HG03558 (cell line): ENCODE results near the gene ASCC1.
"Not testable (repeated sequence)": the region's sequence is repeated elsewhere in the genome, so short reads cannot be mapped to it uniquely, and the experiment has no call there.

Source experiments
- ATAC-seq: cut with Tn5 transposase; IDR thresholded peaks from one replicate; pipeline ENCODE4 v1.9.1; 2021; ENCODE audit warnings: moderate number of reproducible peaks; ENCODE audit not compliant: unreplicated experiment; ENCODE audit errors: extremely low read depth

Gene ASCC1

DNA sequence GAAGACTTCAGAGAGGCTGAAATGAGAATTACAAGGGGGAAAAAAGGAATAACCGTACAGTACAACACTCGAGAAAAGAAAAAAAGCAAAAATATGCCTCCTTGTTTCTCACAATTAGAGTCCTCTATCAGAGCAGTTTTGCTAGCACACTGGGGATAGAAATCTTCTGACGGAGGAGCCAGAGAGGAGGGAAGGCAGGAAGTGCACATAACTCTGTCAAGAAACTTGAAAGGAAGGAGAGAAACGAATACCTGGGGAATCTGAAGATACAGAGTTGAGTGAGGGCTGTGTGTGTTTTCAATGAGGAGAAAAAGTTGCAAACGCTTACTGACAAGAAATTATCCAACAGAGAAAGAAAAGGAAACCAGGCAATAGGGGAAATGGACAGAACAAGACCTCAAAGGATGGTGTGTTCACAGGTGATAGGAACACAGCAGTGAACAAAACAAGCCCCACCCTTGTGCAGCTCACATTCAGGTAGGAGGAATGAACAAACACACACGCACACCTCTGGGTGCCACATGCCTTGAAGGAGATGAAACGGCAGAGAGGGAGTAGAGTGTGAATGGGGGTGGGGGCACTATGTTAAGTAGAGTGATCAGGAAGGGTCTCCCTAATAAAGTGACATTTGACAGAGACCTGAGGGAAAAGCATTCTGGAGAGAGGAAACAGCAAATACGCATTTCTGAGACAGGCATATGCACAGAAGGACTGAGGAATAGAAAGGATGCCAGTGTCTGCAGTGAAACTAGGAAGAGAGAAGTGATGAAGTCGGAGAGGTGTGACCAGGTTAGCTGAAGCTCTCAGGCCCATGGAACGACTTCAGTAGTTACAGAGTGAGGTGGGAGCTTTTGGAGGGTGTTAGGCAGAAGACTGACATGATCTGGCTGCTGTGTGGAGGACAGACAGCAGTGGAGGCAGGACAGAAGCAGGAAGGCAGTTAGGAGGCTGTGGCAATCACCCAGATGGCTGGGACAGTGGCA is 81.0 kb downstream of the ASCC1 start:
- ATAC-seq = no peak

DNA sequence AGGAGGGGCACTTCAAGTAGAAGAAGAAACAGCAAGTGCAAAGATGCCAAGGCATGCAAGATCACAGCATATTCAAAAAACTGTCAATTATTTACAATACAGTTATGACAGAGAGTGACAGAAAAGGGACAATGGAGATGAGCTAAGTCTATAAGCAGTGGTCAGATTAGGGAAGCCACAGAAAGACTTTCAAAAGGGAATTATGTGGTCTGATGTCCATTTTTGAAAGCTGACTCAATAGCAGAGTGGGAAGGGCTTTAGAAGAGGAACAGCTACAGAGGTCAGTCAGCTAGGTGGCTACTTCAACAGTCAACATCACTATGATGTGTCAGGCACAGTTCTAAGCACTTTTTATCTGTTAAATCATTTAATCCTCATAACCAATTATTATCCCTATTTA is 82.6 kb downstream of the ASCC1 start:
- peak; percentile 63 for ATAC-seq

GRCh38 chr10:72132854-72133253 is 83.2 kb downstream of the ASCC1 start:
- no peak for ATAC-seq

- no peak for ATAC-seq
Measured at GRCh38 chr10:72127571-72127970, 88.5 kb downstream of the ASCC1 start.

DNA sequence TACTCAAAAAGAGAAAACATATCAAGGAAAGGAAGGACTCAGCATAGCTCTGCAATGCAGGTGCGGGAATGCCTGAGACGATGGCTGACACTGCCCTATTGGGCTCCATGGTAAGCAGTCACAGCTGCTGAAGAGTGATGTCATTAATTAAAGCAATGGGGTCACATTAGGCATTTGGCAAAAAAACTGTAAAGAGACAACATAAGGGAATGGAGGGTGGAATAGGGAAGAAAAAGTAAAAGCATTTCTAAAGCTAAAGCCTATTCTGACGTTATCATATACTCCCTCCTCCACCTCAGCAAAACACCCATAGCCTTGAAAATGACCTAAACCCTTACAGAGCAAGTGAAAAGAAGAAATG is 89.2 kb downstream of the ASCC1 start:
- ATAC-seq = no peak

GRCh38 chr10:72126184-72126871 is 89.7 kb downstream of the ASCC1 start:
- ATAC-seq = no peak

- ATAC-seq = no peak
Measured at GRCh38 chr10:72124989-72125388, 91.1 kb downstream of the ASCC1 start.

DNA sequence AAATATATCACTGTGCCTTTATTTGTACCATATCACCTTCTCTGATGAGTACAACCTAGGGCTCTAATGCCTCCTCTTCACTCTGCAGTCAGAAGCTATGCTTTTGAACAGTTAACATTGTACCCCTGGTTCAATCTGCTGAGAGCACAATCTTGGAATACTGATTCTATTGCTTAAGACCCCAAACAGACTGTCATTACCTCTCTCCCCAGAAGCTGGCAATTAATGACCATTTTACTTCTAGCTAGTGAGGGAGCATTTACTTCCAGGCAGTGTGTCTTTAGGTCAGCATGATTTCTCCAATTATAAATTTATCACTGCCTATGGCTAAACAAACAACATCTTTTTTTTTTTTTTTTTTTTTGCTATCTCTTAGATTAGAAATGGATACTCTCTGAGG is 91.7 kb downstream of the ASCC1 start:
- ATAC-seq = no peak

GRCh38 chr10:72123616-72124015 is 92.5 kb downstream of the ASCC1 start:
- ATAC-seq = no peak

- ATAC-seq = no peak
Measured at GRCh38 chr10:72122221-72122620, 93.9 kb downstream of the ASCC1 start.

DNA sequence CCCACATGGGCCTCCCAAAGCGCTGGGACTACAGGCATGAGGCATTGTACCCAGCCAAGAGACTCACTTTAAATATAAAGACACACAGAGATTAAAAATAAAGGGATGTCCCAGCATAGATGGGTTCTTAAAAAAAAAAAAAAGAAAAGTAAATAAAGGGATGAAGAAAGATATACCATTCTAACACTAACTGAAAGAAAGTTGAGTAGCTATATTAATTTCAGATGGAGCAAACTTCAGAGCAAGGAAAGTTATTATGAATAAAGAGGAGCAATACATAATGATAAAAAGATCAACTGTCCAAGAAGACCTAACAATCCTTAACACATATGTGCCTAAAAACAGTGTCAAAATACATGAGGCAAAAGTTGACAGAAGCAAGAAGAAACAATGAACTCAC is 94.7 kb downstream of the ASCC1 start:
- no peak for ATAC-seq

DNA sequence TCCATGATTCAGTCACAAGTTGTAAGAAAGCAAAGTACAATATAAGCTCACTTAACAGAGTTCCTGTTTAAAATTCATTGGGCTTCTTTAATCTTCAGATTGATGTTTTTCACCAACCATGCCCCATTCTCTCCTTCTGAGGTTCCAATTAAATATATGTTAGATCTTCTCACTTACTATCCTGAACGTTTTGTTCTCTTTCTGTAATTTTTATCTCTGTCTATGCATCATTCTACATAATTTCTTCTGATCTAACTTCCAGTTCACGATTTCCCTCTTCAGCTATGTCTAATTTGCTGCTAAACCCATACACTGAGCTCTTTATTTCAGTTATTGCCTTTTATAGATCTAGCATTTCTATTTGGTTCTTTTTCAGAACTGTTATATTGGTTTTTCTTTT is 99.7 kb downstream of the ASCC1 start:
- ATAC-seq = no peak

DNA sequence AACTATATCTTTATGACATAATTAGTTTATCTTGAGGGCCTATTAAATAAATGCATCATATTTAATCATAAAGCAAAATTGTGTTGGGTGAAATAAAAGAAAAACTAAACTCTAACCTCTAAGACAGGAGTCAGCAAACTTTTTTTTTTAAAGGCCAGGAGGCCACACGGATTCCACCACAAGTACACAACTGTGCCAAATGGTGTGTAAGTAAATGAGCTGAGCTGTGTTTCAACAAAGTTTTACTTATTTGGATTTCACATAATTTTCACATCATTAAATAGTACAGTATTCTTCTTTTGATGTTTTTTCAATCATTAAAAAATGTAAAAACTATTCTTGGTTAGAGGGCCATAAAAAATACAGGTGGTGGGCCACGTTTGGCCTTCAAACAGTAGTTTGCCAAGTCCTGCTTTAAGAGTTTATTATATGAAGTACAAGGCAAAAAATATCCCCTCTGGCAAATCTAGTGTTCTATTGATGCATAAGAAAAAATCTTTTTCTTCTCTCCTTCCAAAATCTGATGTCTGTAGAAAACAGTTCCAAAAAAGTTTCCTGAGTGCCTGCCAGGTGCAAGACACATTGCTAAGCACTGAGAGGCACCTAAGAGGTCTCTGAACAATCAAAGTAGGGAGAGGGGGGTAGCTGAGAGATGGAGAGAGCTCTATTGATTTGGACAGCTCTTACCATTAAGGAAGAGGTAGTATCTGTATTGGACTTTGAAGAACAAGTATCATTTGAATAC is 101.2 kb downstream of the ASCC1 start:
- ATAC-seq = no peak

DNA sequence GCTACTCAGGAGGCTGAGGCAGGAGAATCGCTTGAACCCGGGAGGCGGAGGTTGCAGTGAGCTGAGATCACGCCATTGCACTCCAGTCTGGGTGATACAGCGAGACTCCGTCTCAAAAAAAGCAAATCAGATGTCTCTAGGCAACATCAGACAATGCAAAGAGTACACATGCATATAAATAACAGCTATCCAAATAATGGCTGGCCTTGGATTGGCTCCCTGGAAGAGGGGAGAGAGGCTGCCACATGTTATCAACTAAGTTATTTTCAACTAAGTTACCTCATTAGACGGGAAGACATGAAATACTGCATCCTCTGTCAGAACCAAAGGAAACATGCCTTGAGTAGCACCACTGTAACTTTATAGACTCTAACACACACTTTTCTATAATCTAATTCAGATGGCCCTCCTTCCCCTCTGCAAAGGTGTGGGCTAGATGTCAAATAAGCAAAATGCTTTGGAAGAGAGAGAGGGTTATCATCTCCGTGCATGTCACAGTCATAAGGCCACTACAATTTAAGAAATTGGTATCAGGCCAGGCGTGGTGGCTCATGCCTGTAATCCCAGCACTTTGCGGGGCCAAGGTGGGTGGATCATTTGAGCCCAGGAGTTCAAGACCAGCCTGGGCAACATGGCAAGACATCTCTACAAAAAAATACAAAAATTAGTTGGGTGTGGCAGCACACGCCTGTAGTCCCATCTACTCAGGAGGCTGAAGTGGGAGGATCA is 105.2 kb downstream of the ASCC1 start:
- ATAC-seq = no peak

- no peak for ATAC-seq
Measured at GRCh38 chr10:72109636-72110157, 106.4 kb downstream of the ASCC1 start.

- ATAC-seq = no peak
Measured at GRCh38 chr10:72108830-72109635, 107.0 kb downstream of the ASCC1 start.

DNA sequence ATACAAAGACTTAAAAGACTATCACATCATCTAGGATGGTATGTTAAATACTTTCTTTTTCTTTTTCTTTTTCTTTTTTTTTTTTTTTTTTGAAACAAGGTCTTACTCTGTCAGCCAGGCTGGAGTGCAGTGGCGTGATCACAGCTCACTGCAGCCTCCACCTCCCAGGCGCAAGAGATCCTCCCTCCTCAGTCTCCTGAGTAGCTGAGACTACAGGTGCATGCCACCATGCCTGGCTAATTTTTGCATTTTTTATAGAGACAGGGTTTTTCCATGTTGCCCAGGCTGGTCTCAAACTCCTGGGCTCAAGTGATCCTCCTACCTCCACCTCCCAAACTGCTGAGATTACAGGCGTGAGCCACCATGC is 108.1 kb downstream of the ASCC1 start:
- not testable (repeated sequence) for ATAC-seq

GRCh38 chr10:72107325-72108003 is 108.6 kb downstream of the ASCC1 start:
- ATAC-seq = no peak

DNA sequence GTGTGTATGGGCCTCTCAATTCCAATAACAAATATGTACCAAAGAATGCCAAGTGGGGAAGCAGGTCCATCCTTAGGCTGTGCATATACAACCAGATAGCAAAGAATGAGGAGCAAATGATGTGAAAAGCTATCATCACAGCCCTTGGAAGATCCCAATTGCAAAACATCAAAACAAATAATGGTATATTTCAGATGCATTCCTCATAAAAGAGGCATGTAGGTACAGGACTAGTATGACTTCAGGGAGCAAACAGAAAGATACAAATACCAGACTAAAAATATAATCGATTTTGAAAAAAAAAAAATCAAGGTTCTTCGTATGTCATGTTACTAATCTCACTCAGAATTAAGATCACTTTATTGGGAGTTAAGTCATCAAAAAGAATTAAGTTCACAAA is 109.2 kb downstream of the ASCC1 start:
- ATAC-seq = no peak
